Measurements from ENCODE around the gene AQP3.

The AQP3 gene

GRCh38 chr9:33436445-33436844 is 10.9 kb downstream of the AQP3 start:
- no peak for TF ChIP-seq REST (IDR thresholded peaks at IDR 0.05; ENCODE audit: low read depth)
- TF ChIP-seq CEBPB (IDR thresholded peaks at IDR 0.05), result peak; percentile 92

- TF ChIP-seq USF1 (IDR thresholded peaks at IDR 0.05) (no peak), FOXM1 (IDR thresholded peaks at IDR 0.05; ENCODE audit: borderline replicate concordance, low read depth) (no peak), YY1 (IDR thresholded peaks at IDR 0.05; ENCODE audit: low read depth) (no peak), EGR1 (IDR thresholded peaks at IDR 0.05) (no peak), EP300 (IDR thresholded peaks at IDR 0.05; ENCODE audit: borderline replicate concordance) (no peak), RAD21 (IDR thresholded peaks at IDR 0.05; ENCODE audit: low read depth) (no peak), TAF1 (IDR thresholded peaks at IDR 0.05; ENCODE audit: low read depth) (no peak), REST (IDR thresholded peaks at IDR 0.05; ENCODE audit: low read depth) (no peak), NFIC (IDR thresholded peaks at IDR 0.05) (no peak), CEBPB (IDR thresholded peaks at IDR 0.05) (no peak), ZBTB7A (IDR thresholded peaks at IDR 0.05; ENCODE audit: low read depth) (no peak), TEAD4 (IDR thresholded peaks at IDR 0.05) (no peak), TCF12 (IDR thresholded peaks at IDR 0.05; ENCODE audit: low read depth) (no peak), CREB1 (IDR thresholded peaks at IDR 0.05; ENCODE audit: low read depth) (no peak)
- TF ChIP-seq, protein P1, sequence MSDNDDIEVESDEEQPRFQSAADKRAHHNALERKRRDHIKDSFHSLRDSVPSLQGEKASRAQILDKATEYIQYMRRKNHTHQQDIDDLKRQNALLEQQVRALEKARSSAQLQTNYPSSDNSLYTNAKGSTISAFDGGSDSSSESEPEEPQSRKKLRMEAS (IDR thresholded peaks at IDR 0.05), result no peak
Observed at GRCh38 chr9:33435821-33436277, 11.5 kb downstream of the AQP3 start.

DNA sequence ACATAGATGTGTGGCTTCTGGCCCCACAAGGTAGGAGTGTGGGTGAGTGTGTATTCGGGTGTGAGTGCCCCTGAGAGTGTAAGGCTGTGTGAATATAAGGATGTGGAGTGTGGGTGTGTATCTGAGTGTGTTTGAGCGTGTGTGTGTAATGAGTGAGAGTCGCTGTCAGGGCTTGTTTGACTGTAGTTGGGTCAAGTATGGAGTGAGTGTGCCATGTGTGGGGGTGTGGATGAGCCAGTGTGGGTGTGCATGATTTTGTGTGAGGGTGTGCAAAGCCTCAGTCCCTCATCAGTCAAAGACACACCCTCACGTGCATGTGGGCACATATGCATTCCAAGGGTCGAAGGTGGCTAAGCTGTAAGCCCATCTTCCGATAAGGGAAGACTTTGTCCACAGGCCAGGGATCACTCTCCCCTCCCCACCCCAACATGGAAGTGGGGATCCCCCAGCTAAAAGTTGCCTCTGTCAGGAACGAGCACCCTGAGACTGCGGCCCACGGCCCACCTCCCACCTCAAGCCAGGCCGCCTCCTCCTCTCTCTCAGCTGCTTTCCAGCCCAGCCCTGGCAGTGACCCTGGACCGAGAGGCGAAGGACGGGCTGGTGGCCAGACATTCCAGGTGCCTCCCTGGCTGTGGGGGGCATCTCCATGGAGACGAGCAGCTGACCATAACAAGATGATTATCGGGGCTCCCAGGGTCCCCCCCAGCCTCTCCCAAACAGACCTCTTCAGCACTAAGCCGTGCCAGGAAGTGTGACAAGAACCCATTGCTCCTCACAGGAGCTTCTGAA is 12.9 kb downstream of the AQP3 start:
- no peak for TF ChIP-seq TAF1 (IDR thresholded peaks at IDR 0.05; ENCODE audit: low read depth)

GRCh38 chr9:33433871-33434270 is 13.5 kb downstream of the AQP3 start:
- no peak for TF ChIP-seq TEAD4 (IDR thresholded peaks at IDR 0.05)
- TF ChIP-seq, protein P1 (IDR thresholded peaks at IDR 0.05), result no peak
- TF ChIP-seq REST (IDR thresholded peaks at IDR 0.05; ENCODE audit: low read depth), result no peak
- TF ChIP-seq CREB1 (IDR thresholded peaks at IDR 0.05; ENCODE audit: low read depth), result no peak
- TF ChIP-seq USF1 (IDR thresholded peaks at IDR 0.05), result no peak
- TF ChIP-seq NFIC (IDR thresholded peaks at IDR 0.05), result no peak
- no peak for TF ChIP-seq ZBTB7A (IDR thresholded peaks at IDR 0.05; ENCODE audit: low read depth)
- TF ChIP-seq FOXM1 (IDR thresholded peaks at IDR 0.05; ENCODE audit: borderline replicate concordance, low read depth), result no peak
- no peak for TF ChIP-seq EP300 (IDR thresholded peaks at IDR 0.05; ENCODE audit: borderline replicate concordance)
- TF ChIP-seq TAF1 (IDR thresholded peaks at IDR 0.05; ENCODE audit: low read depth), result no peak
- TF ChIP-seq RAD21 (IDR thresholded peaks at IDR 0.05; ENCODE audit: low read depth), result no peak
- TF ChIP-seq TCF12 (IDR thresholded peaks at IDR 0.05; ENCODE audit: low read depth), result no peak
- TF ChIP-seq EGR1 (IDR thresholded peaks at IDR 0.05), result no peak
- no peak for TF ChIP-seq YY1 (IDR thresholded peaks at IDR 0.05; ENCODE audit: low read depth)
- no peak for TF ChIP-seq CEBPB (IDR thresholded peaks at IDR 0.05)

DNA sequence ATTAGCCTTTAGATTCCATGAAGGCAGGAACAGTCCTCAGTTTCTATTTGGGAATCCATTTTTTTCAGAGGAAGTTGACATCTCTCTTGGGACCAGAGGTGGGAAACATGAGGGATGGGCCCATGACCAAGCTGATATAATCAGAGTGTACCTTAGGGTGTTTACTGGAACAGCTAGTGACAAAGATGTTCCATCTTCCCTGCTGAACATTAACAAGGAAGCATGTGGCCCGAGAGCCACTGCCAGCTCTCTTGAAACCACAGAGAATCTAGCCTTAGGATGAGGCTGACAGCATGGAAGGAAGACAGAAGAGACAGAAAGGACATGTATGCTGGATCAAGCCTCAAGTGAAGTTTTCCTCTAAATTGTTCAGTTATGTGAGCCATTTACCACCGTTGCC is 16.0 kb downstream of the AQP3 start:
- TF ChIP-seq, protein P1 (IDR thresholded peaks at IDR 0.05), result no peak
- TF ChIP-seq NFIC (IDR thresholded peaks at IDR 0.05) (no peak), EGR1 (IDR thresholded peaks at IDR 0.05) (no peak), CREB1 (IDR thresholded peaks at IDR 0.05; ENCODE audit: low read depth) (no peak), FOXM1 (IDR thresholded peaks at IDR 0.05; ENCODE audit: borderline replicate concordance, low read depth) (no peak), EP300 (IDR thresholded peaks at IDR 0.05; ENCODE audit: borderline replicate concordance) (no peak), ZBTB7A (IDR thresholded peaks at IDR 0.05; ENCODE audit: low read depth) (no peak), YY1 (IDR thresholded peaks at IDR 0.05; ENCODE audit: low read depth) (no peak), TEAD4 (IDR thresholded peaks at IDR 0.05) (no peak), TAF1 (IDR thresholded peaks at IDR 0.05; ENCODE audit: low read depth) (no peak), TCF12 (IDR thresholded peaks at IDR 0.05; ENCODE audit: low read depth) (no peak), USF1 (IDR thresholded peaks at IDR 0.05) (no peak), CEBPB (IDR thresholded peaks at IDR 0.05) (no peak), REST (IDR thresholded peaks at IDR 0.05; ENCODE audit: low read depth) (no peak), RAD21 (IDR thresholded peaks at IDR 0.05; ENCODE audit: low read depth) (no peak)

All from Ishikawa (cell line).